Nephron progenitor cell (in vitro differentiated cells): ENCODE measurements around the gene CRP.
"Not testable (repeated sequence)": the region's sequence is repeated elsewhere in the genome, so short reads cannot be mapped to it uniquely, and the experiment has no call there.

Source experiments
- DNase-seq: peaks from one replicate; pipeline ENCODE4 v3.0.0; 2021
- H3K27ac Mint-ChIP-seq: 2 replicates; pipeline ENCODE4 v1.8.0; 2021; ENCODE audit warnings: mild to moderate bottlenecking, moderate library complexity, mixed read lengths
- H3K27me3 Mint-ChIP-seq: 2 replicates; pipeline ENCODE4 v1.8.0; 2021; ENCODE audit warnings: mild to moderate bottlenecking, low read depth, mixed read lengths; ENCODE audit not compliant: poor library complexity
- H3K36me3 Mint-ChIP-seq: 2 replicates; pipeline ENCODE4 v1.8.0; 2021; ENCODE audit warnings: low read depth, mixed read lengths
- H3K4me1 Mint-ChIP-seq: 2 replicates; pipeline ENCODE4 v1.8.0; 2021; ENCODE audit warnings: mixed read lengths
- H3K4me3 Mint-ChIP-seq: 2 replicates; pipeline ENCODE4 v1.8.0; 2021; ENCODE audit warnings: mild to moderate bottlenecking, moderate library complexity, mixed read lengths
- H3K9me3 Mint-ChIP-seq: 2 replicates; pipeline ENCODE4 v1.8.0; 2021; ENCODE audit warnings: mild to moderate bottlenecking, moderate library complexity, mixed read lengths
- TF ChIP-seq, protein P1 (sequence below): fragments of 200-600 bp; sonication (generic); IDR thresholded peaks from 2 replicates; pipeline ENCODE4 v1.5.0; 2021; ENCODE audit warnings: antibody characterized with exemption

The CRP gene

DNA sequence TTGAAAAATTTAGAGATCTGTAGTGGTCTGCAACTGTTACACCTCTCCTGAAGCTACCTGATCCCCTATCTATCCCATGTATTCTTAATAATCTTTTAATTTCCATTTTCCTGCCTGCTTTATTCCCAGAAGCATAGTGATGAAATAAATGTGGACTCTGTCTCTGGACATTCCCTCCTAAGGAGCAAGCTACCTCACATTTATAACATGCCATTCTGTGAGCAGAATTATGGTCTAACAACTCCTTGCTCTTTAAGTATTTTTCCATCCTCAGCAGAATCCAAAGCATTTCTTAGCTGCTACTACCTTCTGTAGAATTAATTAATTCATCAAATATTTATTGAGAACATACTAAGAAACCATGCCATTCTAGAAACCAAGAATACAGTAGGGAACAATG lies 15.1 kb downstream of the CRP start:
- Mint-ChIP-seq H3K4me3 (no peak overlapping the region), H3K9me3 (peaks cover 8% of the 10 kb centered on the region), H3K36me3 (no peaks in the 10 kb centered on the region), H3K4me1 (peaks cover 5% of the 10 kb centered on the region), H3K27ac (no peak overlapping the region), H3K27me3 (peaks cover 3% of the 10 kb centered on the region)
- TF ChIP-seq, protein P1, sequence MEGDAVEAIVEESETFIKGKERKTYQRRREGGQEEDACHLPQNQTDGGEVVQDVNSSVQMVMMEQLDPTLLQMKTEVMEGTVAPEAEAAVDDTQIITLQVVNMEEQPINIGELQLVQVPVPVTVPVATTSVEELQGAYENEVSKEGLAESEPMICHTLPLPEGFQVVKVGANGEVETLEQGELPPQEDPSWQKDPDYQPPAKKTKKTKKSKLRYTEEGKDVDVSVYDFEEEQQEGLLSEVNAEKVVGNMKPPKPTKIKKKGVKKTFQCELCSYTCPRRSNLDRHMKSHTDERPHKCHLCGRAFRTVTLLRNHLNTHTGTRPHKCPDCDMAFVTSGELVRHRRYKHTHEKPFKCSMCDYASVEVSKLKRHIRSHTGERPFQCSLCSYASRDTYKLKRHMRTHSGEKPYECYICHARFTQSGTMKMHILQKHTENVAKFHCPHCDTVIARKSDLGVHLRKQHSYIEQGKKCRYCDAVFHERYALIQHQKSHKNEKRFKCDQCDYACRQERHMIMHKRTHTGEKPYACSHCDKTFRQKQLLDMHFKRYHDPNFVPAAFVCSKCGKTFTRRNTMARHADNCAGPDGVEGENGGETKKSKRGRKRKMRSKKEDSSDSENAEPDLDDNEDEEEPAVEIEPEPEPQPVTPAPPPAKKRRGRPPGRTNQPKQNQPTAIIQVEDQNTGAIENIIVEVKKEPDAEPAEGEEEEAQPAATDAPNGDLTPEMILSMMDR: no peak
- no peak for DNase-seq

DNA sequence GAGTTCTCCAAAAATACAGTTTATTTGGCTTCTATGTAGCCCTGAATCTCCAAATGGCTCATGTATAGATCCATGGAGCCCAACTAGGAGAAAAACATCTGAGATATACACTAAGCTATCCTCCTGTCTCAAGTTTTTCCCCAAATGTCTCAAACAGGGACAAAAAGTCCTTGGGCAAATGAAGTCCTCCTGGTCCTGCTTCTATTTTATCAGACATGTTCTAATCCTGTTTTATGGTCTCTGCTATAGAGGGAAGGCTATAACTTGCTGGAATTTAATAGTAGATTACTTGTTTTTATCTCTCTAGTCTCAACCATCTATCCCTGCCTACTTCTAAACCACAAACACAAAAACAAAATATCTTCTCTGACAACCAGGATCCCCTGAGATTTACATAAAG lies 26.9 kb downstream of the CRP start:
- TF ChIP-seq, protein P1: no peak
- no peak overlapping the region for H3K27ac Mint-ChIP-seq
- no peak for DNase-seq
- no peaks in the 10 kb centered on the region for H3K36me3 Mint-ChIP-seq
- no peaks in the 10 kb centered on the region for H3K4me1 Mint-ChIP-seq
- no peak overlapping the region for H3K4me3 Mint-ChIP-seq
- peaks cover 8% of the 10 kb centered on the region for H3K27me3 Mint-ChIP-seq
- peaks cover 11% of the 10 kb centered on the region for H3K9me3 Mint-ChIP-seq

- TF ChIP-seq, protein P1: no peak
- no peaks in the 10 kb centered on the region for H3K36me3 Mint-ChIP-seq
- peaks cover 13% of the 10 kb centered on the region for H3K9me3 Mint-ChIP-seq
- H3K27me3 Mint-ChIP-seq: peaks cover 6% of the 10 kb centered on the region
- no peak for DNase-seq
- H3K4me1 Mint-ChIP-seq: no peaks in the 10 kb centered on the region
- H3K4me3 Mint-ChIP-seq: no peak overlapping the region
- no peak overlapping the region for H3K27ac Mint-ChIP-seq
Observed at GRCh38 chr1:159686599-159687299, 27.6 kb downstream of the CRP start.

DNA sequence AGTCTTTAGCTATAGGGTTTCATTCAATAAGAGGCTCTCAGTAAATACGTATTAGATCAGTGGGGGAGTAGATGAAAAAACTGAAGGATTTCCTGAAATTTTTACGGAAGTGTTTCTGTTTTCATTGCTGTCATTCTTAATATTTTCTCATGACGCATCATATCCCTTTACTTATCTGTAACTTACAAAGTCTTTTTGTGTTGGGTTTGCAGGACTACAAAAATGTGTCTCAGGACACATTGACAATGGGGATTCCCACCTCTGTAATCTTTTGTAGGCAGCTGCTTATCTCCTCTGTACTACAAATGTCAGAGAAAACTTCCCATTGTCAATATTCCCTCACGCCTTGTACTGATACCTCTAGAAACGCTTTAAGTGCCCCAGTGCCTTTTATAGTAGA lies 35.5 kb downstream of the CRP start:
- TF ChIP-seq, protein P1: no peak
- Mint-ChIP-seq H3K4me1 (peaks cover 5% of the 10 kb centered on the region), H3K9me3 (peaks cover 27% of the 10 kb centered on the region), H3K27me3 (peaks cover 5% of the 10 kb centered on the region), H3K27ac (no peak overlapping the region), H3K36me3 (no peaks in the 10 kb centered on the region), H3K4me3 (no peak overlapping the region)
- no peak for DNase-seq

DNA sequence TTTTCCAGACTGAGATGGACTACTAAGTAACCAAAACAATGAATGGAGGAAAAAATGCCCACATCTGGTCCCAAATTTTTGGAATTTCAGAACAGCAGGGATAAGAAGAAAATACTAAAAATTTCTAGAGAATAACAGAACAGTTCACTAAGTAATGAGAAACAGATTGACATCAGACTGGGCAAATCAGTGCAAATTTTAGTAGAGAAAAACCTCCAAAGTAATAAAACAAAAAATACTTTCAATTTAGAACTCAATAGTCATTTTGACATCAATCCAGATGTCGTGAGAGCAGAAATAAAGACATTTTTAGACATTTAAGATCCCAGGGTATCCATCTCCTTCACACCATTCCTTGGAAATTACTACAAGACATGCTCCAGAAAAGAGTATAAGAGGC lies 39.3 kb downstream of the CRP start:
- Mint-ChIP-seq H3K36me3 (no peaks in the 10 kb centered on the region), H3K9me3 (peaks cover 4% of the 10 kb centered on the region), H3K4me1 (peaks cover 5% of the 10 kb centered on the region), H3K27me3 (peaks cover 5% of the 10 kb centered on the region), H3K4me3 (no peak overlapping the region), H3K27ac (no peak overlapping the region)
- no peak for DNase-seq
- TF ChIP-seq, protein P1: no peak

- not testable (repeated sequence) for DNase-seq, H3K4me1 Mint-ChIP-seq, H3K4me3 Mint-ChIP-seq, H3K9me3 Mint-ChIP-seq, H3K36me3 Mint-ChIP-seq, H3K27me3 Mint-ChIP-seq, H3K27ac Mint-ChIP-seq
Observed at GRCh38 chr1:159672390-159672789, 42.0 kb downstream of the CRP start.
